Measurements from ENCODE around the gene HDGFL1.

Gene HDGFL1

DNA sequence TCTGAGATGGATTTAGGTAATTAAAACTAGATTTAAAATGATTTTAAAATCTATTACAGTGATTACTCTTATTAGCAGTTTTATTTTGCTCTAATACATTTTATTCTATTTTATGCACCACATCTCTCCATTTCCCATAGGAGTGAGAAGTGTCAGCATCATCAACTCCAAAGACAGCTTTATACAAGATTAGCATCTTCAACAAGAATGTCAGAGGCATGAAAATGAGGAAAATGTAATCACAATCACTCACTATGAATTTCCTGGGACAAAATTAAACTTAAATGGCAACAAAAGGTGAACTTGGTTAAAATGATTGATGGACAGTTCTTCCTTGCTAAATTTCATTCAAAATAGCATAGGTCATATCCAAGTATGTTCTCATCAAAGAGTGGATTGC is 19.8 kb downstream of the HDGFL1 start:
- in situ Hi-C loops (cut with HindIII; ENCODE audit: low sequenced_read_pairs) = no loop called here

DNA sequence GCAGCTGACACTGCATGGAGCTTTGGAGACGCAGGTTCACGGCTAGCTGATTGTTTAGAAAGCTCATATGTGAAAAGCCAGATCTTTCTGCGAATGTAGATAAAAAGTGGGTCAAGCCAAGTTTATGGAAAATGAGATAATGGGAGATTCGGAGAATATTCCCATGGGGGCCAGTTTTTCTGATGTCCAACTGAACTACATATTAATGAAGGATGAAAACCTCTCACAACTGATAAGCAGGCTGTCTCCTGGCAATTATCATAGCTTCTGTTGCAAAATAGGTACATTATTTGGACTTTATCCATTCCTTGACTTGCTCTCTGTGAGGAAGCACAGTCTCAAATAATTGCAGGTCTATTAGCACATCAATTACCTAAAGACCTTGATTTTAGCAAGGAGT is 21.1 kb downstream of the HDGFL1 start:
- in situ Hi-C loops (cut with HindIII; ENCODE audit: low sequenced_read_pairs) = no loop called here

DNA sequence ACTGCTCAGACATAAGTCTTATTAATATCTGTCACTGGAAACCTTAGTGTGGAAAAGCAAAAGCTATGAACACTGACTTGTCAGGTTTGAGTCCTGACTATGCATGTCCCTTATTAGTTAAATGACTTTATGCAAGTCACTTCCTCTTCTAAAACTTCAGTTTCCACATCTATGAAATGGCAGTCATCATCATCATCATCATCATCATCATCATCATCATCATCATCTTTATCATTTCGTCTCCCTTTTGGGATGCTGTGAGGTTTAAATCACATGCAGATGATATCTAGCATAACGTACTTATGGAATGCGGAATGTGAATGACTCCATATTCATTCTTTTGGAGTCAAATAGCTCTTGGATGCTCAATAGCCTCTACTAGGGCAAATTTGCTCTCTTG is 24.5 kb downstream of the HDGFL1 start:
- in situ Hi-C loops (cut with HindIII; ENCODE audit: low sequenced_read_pairs) = no loop called here

DNA sequence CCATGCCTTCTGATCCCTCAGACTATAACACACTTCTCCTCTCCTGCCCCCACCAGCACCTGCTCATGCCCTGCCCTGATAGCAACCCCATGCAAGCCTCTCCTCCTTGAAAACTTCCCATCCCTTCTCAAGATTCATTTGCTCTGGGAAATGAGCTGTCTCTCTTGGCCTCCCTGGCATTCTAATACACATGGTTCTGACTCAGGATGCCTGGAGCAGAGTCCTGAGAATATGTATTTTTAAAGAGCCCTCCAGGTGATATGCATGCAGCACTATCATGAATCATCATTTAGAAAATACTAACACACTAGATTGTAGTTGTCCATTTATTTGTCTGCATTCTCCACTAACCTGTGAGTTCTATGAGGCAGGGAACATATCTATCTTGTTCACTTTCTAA is 26.6 kb downstream of the HDGFL1 start:
- in situ Hi-C loops (cut with HindIII; ENCODE audit: low sequenced_read_pairs) = no loop called here

DNA sequence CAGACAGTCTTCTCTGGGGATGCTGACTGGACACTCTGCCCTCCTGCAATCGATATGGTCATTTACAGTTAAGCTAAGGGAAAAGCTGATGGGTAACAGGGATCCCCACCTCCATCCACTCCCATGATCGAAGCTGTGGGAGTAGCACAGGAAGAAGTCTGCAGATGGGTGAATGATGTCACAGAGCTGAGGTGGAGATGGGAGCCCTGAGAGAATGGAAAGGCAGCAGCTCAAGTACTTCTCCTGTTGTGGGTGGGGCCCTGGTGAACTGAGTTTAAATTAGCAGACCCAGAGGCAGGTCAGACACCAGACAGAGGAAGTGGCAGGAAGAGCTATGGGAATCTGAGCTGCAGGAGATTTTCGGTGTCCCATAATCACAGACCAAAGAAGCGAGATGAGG is 29.0 kb downstream of the HDGFL1 start:
- in situ Hi-C loops (cut with HindIII; ENCODE audit: low sequenced_read_pairs) = no loop called here

DNA sequence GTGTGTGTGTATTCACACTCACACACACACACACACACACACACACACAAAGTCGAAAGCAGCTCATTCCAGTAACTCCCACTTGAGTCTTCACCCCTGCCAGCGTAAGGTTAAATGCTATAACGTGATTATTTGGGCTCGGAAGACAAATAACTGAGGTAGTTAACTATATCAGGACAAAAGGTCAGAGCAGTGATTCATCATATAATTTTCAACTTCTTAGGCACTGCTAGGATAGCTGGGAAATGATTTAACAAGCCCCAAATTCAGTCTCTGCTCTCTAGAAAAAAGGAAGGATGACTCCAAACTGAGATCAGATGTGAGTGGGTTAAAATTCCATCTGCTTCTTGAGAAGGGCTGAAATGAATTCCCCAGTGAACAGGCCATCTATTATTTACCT is 30.7 kb downstream of the HDGFL1 start:
- in situ Hi-C loops (cut with HindIII; ENCODE audit: low sequenced_read_pairs) = no loop called here

DNA sequence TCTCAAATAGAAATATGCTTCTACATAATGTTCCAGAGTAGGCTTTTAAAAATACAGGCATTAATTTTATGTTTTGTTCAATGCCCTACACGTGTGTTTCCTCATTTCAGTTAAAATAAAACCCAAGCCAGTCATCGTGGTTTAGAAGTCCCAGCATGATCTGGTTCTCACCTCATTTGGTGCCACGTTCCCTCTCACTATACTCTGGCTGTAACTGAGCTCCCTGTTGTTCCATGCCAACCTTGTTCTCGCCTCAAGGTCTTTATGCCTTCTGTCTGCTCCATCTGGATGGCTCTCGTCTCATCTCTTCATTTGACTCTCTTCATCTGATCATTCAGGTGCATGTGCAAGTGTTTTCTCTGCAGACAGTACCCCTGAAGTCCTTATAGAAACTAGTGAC is 32.6 kb downstream of the HDGFL1 start:
- in situ Hi-C loops (cut with HindIII; ENCODE audit: low sequenced_read_pairs) = no loop called here

DNA sequence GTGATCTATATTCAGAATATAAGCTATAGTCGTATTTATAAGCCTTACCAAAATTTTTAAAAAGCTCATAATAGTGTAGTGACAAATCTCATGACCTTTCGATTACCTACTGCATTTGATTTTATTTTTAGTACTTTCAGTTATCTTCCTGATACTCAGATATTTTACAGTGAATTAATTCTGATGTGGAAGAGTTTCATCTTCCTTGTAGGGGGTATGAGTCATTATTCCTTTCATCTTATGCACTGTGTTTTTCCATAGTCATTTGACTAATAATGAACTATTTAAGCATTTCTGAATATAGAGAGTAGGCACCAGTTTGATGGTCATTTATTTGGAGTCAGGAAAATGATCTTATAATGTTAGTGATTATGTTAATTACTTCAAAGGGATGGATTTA is 36.4 kb downstream of the HDGFL1 start:
- in situ Hi-C loops (cut with HindIII; ENCODE audit: low sequenced_read_pairs) = no loop called here

DNA sequence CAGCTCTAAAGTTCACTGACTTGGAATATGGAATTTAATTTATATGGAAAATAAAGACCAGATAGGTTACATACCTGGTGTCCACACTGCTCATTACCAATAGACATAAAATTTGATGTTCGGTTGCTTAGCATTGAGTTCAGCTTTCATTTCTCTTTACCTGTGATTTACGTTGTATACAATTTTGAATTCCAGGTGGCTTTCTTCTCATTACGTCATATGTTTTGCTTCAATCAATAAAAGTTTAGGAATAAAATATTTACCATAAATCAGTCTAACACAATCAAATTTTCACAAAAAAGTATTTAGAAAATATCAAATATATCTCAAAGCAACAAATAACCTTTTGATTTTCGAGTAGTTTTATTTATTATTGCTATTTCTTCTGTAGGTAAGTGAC is 40.8 kb downstream of the HDGFL1 start:
- in situ Hi-C loops (cut with HindIII; ENCODE audit: low sequenced_read_pairs) = no loop called here

DNA sequence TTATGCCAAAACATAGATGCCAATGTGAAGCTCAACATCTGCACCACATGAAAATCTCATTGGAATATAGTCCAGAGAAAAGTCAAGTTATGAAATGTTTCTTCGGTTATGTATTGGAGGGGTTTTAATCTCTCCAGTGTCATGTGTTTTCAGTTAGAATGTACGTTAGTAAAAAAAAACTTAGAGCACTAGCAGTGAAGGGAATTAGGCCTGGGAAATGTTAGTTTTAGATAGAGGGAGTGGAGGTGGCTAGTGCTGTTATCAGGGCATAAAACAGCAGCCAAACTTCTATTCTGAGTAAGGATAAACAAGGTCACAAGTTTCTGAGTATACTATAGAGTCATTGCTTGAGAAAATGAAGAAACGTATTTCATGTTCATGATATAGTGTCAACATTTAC is 42.9 kb downstream of the HDGFL1 start:
- in situ Hi-C loops (cut with HindIII; ENCODE audit: low sequenced_read_pairs) = no loop called here

DNA sequence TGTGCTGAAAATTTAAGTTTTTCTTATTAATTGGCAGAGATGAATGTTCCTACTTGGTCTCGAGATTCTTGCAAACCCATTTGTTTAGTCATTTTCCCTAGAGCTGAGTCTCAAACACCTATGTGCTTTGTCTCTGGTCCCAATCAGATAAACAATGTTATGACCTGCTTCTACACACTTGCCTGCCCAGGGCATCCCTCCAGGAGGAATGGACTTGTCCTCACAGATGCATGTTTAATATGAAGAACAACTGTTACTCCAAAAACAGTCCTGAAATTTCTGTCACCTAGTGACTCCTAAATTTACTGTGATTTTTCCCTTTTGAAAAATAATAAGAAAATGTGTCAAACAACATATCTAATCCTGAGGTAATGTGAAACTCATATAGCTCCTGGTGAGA is 43.7 kb downstream of the HDGFL1 start:
- in situ Hi-C loops (cut with HindIII; ENCODE audit: low sequenced_read_pairs) = no loop called here

DNA sequence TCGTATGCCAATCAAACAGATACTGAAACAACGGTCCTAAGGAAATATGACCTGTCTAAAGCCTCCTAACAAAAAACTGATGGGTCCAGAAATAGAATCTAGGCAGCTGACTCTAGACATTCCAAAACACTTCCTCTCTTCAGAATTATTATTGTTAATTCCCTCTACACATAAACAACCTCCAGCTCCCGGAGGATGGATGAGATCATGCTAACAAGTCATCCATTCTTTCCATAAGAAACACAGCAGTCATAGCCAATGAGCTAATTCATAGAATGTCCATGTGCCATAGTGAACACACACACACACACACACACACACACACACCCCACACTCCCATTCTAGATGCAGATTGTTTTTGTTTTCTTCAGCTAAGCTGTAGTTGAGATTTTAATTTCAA is 44.3 kb downstream of the HDGFL1 start:
- in situ Hi-C loops (cut with HindIII; ENCODE audit: low sequenced_read_pairs) = no loop called here

DNA sequence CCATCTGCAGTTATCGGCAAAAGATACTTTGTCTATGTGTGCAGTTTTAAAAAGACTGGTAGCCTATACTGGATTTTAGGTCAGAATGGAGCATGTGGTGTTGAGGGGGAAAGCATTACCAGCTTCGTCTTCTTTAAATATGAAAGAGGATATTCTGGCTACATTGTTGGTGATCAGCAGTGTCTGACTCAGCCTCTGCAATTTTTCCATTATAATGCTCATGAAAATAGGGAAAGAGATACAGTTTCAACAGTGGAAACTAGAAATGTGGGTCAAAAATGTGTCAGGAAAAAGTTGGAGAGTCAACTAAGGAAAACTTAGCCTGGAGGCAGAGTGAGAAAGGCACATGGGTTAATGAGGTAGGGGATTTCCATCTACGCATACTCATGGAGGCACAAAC is 45.2 kb downstream of the HDGFL1 start:
- in situ Hi-C loops (cut with HindIII; ENCODE audit: low sequenced_read_pairs) = no loop called here

DNA sequence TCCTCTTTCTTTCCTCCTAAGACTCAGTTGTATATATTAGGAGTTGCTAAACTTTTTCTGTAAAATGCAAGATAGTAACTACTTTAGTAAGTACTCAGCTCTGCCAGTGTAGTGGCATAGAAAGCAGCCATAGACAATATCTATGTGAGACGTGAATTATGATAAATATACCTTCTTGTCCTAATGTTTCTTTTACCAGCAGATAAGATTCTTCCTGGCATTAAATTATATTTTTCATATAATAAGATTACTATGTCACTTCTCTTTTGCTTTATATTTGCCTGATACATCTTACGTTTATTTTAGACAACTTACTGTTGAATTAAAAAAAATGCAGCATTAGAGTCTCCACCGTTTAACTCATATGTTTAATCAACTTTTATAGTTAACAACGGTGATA is 51.7 kb downstream of the HDGFL1 start:
- in situ Hi-C loops (cut with HindIII; ENCODE audit: low sequenced_read_pairs) = no loop called here

All from DLD1 (cell line).